ENCODE measurements around the gene RNF167.
A peak's percentile ranks its signal among the peaks of the same experiment; 100 is the strongest.

Gene RNF167

DNA sequence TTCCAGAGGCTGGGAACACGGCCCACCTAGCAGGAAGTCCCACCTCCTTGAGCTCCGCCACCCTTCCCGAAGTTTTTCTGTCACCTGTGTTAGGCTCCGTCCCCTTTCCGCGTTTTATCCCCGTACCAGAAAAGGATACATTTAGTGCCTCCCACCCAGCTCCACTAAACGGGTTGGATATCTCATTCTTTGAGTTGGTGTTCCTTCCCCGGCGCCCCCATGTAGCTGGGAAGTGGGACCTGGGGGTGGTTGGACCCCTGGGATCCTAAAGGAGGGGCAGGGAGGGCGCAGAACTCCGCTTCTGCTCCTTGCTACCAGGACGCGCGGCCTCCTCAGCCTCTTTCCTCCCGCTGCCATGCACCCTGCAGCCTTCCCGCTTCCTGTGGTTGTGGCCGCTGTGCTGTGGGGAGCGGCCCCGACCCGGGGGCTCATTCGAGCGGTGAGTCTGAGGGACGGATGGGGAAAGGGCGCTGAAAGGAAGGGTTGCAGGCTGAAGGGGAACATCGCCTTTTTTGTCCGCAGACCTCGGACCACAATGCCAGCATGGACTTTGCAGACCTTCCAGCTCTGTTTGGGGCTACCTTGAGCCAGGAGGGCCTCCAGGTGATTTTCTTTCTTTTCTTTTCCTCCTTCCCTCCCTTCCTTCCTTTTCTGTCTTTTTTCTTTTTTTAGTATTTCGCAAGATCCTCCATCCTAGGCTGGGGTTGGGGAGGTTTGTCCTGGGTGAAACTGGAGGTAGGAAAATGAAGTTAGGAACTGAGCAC, 669 bp downstream of the RNF167 start:
- no peak for DNase-seq

DNA sequence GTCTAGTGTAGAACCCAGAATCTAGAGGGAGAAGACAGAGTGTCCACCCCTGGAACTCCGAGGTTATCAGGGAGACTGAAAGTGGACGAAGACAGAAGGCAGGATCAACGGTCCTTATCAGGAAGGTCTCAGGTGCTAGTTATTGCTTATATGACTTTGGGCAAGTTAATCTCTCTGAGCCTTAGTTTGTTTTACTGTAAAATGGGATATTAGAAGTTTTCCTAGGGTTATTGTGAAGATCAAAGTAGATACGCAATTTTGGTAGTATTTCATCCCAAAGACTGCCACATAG, 1.2 kb downstream of the RNF167 start:
- DNase-seq = no peak

GRCh38 chr17:4942760-4943508, 2.9 kb downstream of the RNF167 start:
- DNase-seq = no peak

GRCh38 chr17:4944163-4944553, 4.1 kb downstream of the RNF167 start:
- no peak for DNase-seq

DNA sequence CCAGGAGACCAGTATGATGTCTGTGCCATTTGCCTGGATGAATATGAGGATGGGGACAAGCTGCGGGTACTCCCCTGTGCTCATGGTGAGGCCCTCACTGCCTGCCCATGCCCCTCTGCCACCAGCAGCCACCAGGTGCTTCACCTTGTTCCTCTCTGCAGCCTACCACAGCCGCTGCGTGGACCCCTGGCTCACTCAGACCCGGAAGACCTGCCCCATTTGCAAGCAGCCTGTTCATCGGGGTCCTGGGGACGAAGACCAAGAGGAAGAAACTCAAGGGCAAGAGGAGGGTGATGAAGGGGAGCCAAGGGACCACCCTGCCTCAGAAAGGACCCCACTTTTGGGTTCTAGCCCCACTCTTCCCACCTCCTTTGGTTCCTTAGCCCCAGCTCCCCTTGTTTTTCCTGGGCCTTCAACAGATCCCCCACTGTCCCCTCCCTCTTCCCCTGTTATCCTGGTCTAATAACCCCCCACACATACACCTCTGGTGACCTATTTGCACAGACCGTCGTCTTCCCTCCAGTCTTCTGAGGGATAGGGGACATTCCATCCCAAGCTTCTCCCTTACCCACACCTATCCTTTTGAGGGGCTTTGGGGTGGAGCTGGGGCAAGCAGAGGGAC, 4.6 kb downstream of the RNF167 start:
- no peak for DNase-seq

GRCh38 chr17:4945176-4945943, 5.3 kb downstream of the RNF167 start:
- peak; percentile 97 for DNase-seq

GRCh38 chr17:4945944-4946280, 5.8 kb downstream of the RNF167 start:
- DNase-seq = no peak

GRCh38 chr17:4946312-4946976, 6.4 kb downstream of the RNF167 start:
- peak; percentile 45 for DNase-seq

DNA sequence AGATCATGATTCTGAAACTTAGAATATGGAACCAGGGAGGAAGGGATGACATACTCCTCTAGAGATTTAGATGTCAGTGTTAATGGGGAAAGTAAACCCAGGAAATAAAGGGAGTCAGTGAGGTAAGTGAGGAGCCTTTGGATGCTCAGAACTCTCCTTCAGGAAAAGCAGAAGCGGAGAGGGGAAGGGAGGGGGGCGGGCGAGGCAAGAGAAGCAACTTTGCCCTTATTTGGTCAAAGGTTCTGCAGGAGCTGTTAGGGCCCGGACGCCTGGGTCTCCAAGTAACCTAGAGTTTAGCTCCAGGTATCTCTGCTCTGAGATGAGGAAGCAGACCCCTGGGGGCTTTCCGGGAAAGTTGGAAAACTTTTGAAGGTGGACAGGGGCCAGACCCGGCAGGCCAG, 6.9 kb downstream of the RNF167 start:
- DNase-seq = no peak

DNA sequence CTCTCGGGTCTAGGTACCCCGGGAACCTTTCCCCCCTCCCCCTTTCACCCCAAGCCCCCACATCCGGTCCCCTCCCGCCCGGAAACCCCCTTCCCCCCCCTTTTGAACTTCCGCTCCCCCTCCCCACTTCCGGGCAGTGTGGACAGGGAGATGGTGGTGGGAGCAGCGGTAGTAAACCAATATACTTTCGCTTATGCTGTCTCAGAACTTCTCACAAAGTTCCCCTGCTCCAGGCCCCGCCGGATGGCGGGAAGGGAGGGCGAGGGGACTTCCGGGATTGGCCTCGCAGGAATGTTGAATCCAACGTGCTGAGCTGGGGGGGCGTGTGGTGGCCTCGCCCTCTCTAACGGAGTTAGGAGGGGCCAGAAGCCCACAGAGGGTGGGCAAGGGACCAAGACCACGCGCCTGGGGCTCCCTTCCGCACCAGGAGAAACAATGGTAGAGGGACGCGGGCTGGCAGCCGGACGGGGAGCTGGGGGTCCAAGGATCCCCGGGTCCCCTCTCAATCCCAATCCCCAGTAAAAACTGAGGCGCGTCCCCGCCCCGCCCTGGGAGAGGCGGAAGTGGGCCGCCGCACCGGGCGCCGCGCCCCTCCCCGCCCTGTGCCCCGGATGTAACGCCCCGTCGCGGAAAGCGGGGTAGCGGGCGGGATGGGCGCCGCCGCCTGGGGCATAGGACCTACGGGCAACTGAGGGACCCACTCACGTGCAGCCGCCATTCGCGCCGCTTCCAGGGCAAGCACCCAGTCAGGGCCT, 7.5 kb downstream of the RNF167 start:
- peak; percentile 82 for DNase-seq

DNA sequence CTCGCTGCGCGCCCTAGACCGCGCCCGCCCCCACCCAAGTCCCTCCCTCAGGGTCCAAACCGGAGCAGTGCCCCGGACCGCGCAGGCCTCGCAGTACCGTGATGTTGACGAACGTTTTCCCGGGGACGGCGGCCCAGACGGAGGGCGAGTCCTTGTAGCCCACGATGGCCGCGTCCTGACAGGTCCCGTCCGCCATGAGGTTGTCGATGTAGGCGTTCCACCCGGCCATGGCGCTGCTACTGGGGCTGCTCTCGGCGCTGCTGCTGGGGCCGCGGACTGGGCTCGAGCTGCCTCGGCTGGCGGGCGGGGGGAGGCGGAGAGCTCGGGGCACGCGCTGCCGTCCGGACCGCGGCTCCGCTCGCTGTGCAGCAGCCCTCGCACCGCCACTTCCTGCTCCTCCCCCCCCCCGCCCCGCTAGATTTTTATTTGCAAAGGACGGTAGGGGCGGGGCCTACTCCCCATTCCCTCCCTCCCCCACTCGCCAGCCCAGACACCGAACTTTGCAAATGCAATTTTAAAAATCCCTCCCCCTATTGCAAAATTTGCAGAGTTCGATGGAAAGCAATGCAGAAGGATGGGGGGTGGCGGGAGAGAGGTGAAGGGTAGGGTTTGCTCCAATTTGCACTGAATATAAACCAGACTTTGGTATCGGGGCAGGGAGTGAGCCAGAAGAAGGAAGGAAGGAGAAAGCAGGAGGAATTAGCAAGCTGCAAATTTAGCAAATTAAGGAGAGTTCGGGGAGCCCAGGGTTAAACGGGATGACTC, 8.3 kb downstream of the RNF167 start, which contains the start of gene PFN1:
TSS of gene PFN1 (minus strand) at position 365 of the 765 bp plus-strand sequence. CDS start at position 229, 136 bp downstream.
- DNase-seq = peak; percentile 95

DNA sequence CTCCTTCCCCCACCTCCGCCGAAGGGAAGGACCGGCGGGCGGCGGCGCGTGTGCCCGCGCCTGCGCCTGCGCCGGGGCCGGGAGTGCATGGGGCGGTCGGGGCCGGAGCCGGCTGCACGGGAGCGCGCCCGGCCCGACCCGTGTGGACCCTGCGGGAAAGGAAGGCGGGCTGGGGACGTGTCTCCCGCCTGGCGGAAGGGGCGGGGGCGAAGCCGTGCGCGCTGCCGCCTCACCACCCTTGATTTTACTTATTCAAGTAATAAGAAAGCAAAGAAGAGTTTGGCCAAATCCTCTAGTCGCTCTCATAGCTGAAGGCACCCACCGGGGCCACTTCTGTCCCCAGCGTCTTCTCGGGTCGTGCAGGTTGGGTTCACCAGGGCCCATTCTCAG, 8.9 kb downstream of the RNF167 start:
- DNase-seq = peak; percentile 95

GRCh38 chr17:4949321-4950074, 9.4 kb downstream of the RNF167 start:
- DNase-seq = peak; percentile 95

DNA sequence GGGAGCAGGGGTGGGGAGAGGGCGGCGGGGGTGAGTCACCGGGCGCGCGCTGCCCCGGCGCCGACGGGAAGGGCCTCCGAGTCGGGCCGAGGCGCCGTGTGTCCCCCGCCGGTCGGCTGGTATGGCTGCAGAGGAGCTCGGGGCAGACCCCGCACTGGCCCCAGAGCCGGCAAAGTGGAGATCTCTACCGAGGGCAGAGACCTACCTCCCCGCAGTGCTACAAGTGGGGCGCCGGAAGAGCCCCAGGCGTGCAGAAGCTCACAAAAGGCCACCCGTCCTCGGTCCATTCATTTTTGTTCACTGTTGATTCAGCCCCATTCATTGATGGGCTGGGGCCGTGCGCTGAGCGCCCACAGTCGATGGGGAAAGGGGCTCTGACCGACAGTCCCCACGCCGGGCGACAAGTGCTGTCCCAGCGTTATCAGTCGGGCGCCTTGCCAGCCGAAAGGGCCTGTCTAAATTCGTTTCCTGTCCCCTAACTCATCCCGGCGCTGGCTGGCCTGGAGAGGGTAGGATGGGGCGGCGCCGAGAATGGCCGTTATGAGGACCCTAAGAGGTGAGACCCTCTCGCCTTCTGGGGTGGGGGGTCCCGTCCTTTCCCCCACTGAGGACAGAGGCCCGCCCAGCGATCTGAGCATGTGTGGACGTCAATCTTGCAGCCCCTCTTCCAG, 10.1 kb downstream of the RNF167 start:
- peak; percentile 78 for DNase-seq

DNA sequence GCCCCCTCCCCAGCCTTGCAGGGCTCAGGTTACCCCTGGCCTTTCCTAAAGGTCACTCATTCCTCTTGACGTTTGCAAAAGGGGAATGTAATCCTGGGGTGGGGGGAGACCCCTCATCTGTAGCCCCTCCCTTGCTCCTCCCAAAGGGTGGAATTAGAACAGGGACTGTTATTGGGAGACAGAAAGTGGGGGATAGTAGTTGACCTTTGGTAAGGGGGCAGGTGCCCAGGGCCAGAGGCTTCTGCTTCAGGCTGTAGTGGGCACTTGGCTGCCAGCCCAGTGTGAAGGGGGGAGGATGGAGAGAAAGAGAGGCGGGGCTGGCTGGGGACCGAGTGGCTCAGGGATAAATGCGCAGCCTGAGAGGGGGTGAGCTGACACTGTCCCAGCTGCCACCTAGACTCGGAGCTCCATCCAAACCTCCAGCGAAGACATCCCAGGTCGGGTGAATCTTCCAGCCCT, 10.7 kb downstream of the RNF167 start, which contains the start of gene ENO3:
TSS of gene ENO3 (plus strand) at position 374 of the 459 bp plus-strand sequence. CDS start 711 bp downstream, outside the sequence.
- DNase-seq = no peak

GRCh38 chr17:4951486-4951885, 11.4 kb downstream of the RNF167 start:
- DNase-seq = no peak

- DNase-seq = no peak
Observed at GRCh38 chr17:4953451-4953961, 13.4 kb downstream of the RNF167 start.

- DNase-seq = no peak
Observed at GRCh38 chr17:4955091-4955490, 15.0 kb downstream of the RNF167 start.

- DNase-seq = peak; percentile 46
Observed at GRCh38 chr17:4956493-4957061, 16.5 kb downstream of the RNF167 start.

Measured in islet precursor cell (in vitro differentiated cells).